Panc1 (cell line): ENCODE data around the gene LHFPL3. TPM values are rescaled to one million over a fixed set of nuclear protein-coding genes. Genes with fewer than 3 reads are reported as not detected.

ENCODE experiments used
- ATAC-seq: fragments of 200-7000 bp; cut with Tn5 transposase; 2 replicates; pipeline ENCODE4 v1.9.1; 2020; ENCODE audit warnings: mild to moderate bottlenecking, moderate library complexity
- BruUV-seq: library from RNA; stranded (reverse); fragments of 400-500 nt; replicated peaks from 2 replicates; lab custom pipeline; 2021; lab: Mats Ljungman, UMichigan
- CTCF ChIA-PET: fragments of 300-600 bp; sonication (Branson Sonifier 250); formaldehyde crosslinking; loops from one replicate; lab custom pipeline; 2022; ENCODE audit warnings: antibody characterized with exemption; lab: Charles Lee
- POLR2A ChIA-PET: fragments of 300-600 bp; sonication (Branson Sonifier 250); formaldehyde crosslinking; loops from one replicate; lab custom pipeline; 2022; ENCODE audit warnings: antibody characterized with exemption; lab: Charles Lee
- DNase-seq: peaks from one replicate; pipeline ENCODE4 v3.0.0-alpha.2; 2010; ENCODE audit warnings: low read depth, low spot score
- H3K27ac ChIP-seq: 2 replicates; pipeline ENCODE4 v1.5.1; 2011; ENCODE audit warnings: mild to moderate bottlenecking, low read length, inconsistent platforms
- H3K27me3 ChIP-seq: fragments of 200-500 bp; sonication (Bioruptor generic); 2 replicates; pipeline ENCODE4 v1.6.0; 2014; ENCODE audit warnings: low read length, inconsistent platforms; ENCODE audit not compliant: control insufficient read depth, insufficient read depth
- H3K36me3 ChIP-seq: fragments of 200-500 bp; sonication (Bioruptor generic); 2 replicates; pipeline ENCODE4 v1.5.1; 2014; ENCODE audit warnings: inconsistent platforms, mild to moderate bottlenecking, low read length, moderate library complexity; ENCODE audit not compliant: control insufficient read depth, insufficient read depth
- H3K4me1 ChIP-seq: 2 replicates; pipeline ENCODE4 v1.5.1; 2011; ENCODE audit warnings: inconsistent platforms, mild to moderate bottlenecking, low read length, moderate library complexity; ENCODE audit not compliant: control insufficient read depth, insufficient read depth
- H3K4me3 ChIP-seq, 2 experiments: 2 replicates each; pipeline ENCODE4 v1.5.1; 2011 to 2012; ENCODE audit warnings: low read depth in 2 of 2, low read length in 2 of 2, mild to moderate bottlenecking in 2 of 2, inconsistent platforms in 1 of 2, moderate library complexity in 1 of 2
- H3K9me3 ChIP-seq: fragments of 200-500 bp; sonication (Bioruptor generic); 2 replicates; pipeline ENCODE4 v1.5.1; 2014; ENCODE audit warnings: low read depth, mild to moderate bottlenecking, inconsistent platforms, low read length, moderate library complexity; ENCODE audit not compliant: control insufficient read depth, insufficient read depth
- POLR2AphosphoS5 ChIP-seq: IDR thresholded peaks from 2 replicates; pipeline ENCODE4 v1.6.1; 2012; ENCODE audit warnings: mild to moderate bottlenecking, low read depth, low read length, moderate library complexity
- SIN3A ChIP-seq: IDR thresholded peaks from 2 replicates; pipeline ENCODE4 v1.6.1; 2012; ENCODE audit warnings: low read depth, mild to moderate bottlenecking, low read length, moderate library complexity, borderline replicate concordance; ENCODE audit not compliant: insufficient read depth
- TCF7L2 ChIP-seq: IDR thresholded peaks from 2 replicates; pipeline ENCODE4 v1.6.1; 2011; ENCODE audit warnings: mild to moderate bottlenecking, low read depth, low read length, inconsistent platforms
- in situ Hi-C: cut with HindIII; loops from 2 replicates; pipeline ENCODE4 v1.10.0; 2016; ENCODE audit warnings: low sequenced_read_pairs, low pct_unique_long_range_greater_than_20kb
- intact Hi-C: fragments of 100-400 bp; cut with micrococcal nuclease; formaldehyde crosslinking; loops from one replicate; pipeline ENCODE4 v1.10.0; 2022; ENCODE audit not compliant: unreplicated experiment
- total RNA-seq: library from RNA; stranded (reverse); gene quantifications from one replicate; pipeline ENCODE4 v1.2.1, GENCODE V29; 2021; ENCODE audit not compliant: unreplicated experiment
- TF ChIP-seq, protein P1 (sequence below): fragments of 450-650 bp; IDR thresholded peaks from 2 replicates; pipeline ENCODE4 v1.5.1; 2017; ENCODE audit warnings: mild to moderate bottlenecking
- TF ChIP-seq, protein P2 (sequence below), 2 experiments: IDR thresholded peaks; 2 replicates each; pipeline ENCODE4 v1.6.1; 2011 to 2012; ENCODE audit warnings: low read depth in 2 of 2, control low read depth in 1 of 2, low read length in 1 of 2, mild to moderate bottlenecking in 1 of 2, moderate library complexity in 1 of 2; ENCODE audit not compliant: insufficient read depth in 1 of 2

Gene LHFPL3
- total RNA-seq, 1 experiment from 2014 or later: not detected

DNA sequence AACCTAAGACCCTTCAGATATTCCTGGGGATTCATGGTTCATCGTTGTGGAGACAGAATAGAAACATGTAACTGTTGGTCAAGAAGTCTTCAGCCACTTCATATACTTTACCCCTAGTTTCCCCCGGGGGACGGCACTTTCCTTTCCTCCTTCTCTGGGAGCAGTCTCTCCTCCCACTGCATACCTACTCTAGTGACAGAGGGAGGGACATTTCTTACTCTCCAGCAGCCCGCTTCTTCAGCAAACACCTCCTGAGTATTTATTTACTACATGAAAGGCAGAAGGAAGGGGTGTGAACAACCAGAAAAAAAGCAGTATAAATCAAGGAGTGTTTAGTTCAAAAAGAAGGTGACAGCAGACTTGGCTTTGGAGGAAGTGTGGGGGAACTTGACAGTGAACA is 69.0 kb downstream of the LHFPL3 start:
- DNase-seq (no peak), ATAC-seq (no peak)
- POLR2A ChIA-PET: no interaction called here
- BruUV-seq: no TSS peak
- H3K9me3 ChIP-seq: no peaks in the 10 kb centered on the region
- H3K4me1 ChIP-seq: no peaks in the 10 kb centered on the region
- no peak overlapping the region for H3K4me3 ChIP-seq
- in situ Hi-C loops (no loop called here), intact Hi-C loops (no loop called here)
- no peaks in the 10 kb centered on the region for H3K27me3 ChIP-seq
- TF ChIP-seq, protein P1, sequence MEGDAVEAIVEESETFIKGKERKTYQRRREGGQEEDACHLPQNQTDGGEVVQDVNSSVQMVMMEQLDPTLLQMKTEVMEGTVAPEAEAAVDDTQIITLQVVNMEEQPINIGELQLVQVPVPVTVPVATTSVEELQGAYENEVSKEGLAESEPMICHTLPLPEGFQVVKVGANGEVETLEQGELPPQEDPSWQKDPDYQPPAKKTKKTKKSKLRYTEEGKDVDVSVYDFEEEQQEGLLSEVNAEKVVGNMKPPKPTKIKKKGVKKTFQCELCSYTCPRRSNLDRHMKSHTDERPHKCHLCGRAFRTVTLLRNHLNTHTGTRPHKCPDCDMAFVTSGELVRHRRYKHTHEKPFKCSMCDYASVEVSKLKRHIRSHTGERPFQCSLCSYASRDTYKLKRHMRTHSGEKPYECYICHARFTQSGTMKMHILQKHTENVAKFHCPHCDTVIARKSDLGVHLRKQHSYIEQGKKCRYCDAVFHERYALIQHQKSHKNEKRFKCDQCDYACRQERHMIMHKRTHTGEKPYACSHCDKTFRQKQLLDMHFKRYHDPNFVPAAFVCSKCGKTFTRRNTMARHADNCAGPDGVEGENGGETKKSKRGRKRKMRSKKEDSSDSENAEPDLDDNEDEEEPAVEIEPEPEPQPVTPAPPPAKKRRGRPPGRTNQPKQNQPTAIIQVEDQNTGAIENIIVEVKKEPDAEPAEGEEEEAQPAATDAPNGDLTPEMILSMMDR: no peak
- TF ChIP-seq TCF7L2: no peak
- TF ChIP-seq POLR2AphosphoS5: no peak
- TF ChIP-seq SIN3A: no peak
- TF ChIP-seq, protein P2, sequence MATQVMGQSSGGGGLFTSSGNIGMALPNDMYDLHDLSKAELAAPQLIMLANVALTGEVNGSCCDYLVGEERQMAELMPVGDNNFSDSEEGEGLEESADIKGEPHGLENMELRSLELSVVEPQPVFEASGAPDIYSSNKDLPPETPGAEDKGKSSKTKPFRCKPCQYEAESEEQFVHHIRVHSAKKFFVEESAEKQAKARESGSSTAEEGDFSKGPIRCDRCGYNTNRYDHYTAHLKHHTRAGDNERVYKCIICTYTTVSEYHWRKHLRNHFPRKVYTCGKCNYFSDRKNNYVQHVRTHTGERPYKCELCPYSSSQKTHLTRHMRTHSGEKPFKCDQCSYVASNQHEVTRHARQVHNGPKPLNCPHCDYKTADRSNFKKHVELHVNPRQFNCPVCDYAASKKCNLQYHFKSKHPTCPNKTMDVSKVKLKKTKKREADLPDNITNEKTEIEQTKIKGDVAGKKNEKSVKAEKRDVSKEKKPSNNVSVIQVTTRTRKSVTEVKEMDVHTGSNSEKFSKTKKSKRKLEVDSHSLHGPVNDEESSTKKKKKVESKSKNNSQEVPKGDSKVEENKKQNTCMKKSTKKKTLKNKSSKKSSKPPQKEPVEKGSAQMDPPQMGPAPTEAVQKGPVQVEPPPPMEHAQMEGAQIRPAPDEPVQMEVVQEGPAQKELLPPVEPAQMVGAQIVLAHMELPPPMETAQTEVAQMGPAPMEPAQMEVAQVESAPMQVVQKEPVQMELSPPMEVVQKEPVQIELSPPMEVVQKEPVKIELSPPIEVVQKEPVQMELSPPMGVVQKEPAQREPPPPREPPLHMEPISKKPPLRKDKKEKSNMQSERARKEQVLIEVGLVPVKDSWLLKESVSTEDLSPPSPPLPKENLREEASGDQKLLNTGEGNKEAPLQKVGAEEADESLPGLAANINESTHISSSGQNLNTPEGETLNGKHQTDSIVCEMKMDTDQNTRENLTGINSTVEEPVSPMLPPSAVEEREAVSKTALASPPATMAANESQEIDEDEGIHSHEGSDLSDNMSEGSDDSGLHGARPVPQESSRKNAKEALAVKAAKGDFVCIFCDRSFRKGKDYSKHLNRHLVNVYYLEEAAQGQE (IDR thresholded peaks at IDR 0.05; ENCODE audit: insufficient read depth in 1 of 2, low read depth in 2 of 2, low read length in 1 of 2): no peak
- CTCF ChIA-PET: no interaction called here
- H3K27ac ChIP-seq: no peak overlapping the region
- H3K36me3 ChIP-seq: no peaks in the 10 kb centered on the region

DNA sequence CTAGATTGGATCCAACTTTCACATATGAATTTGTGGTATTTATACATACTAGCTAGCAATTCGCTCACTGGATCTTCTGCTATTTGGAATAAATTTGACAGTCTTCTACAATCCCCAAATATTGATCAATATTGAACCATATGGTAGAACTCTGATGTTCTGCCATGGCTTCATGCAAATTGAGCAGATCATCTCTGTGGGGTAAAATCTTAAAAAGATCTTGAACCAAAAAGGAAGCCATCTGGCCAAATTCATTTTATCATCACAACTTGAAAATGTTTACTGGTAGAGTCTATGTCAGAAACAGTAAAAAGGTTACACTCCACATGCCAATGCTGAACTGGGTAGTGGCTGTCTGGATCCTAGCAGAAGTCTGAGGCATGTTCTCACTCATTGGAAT is 80.0 kb downstream of the LHFPL3 start:
- H3K27ac ChIP-seq: no peak overlapping the region
- H3K9me3 ChIP-seq: no peaks in the 10 kb centered on the region
- intact Hi-C loops (no loop called here), in situ Hi-C loops (no loop called here)
- TF ChIP-seq, protein P1: no peak
- TF ChIP-seq POLR2AphosphoS5: no peak
- TF ChIP-seq, protein P2 (IDR thresholded peaks at IDR 0.05; ENCODE audit: insufficient read depth in 1 of 2, low read depth in 2 of 2, low read length in 1 of 2): no peak
- no peak for TF ChIP-seq TCF7L2
- TF ChIP-seq SIN3A: no peak
- no TSS peak for BruUV-seq
- H3K27me3 ChIP-seq: no peaks in the 10 kb centered on the region
- ATAC-seq (no peak), DNase-seq (no peak)
- no peaks in the 10 kb centered on the region for H3K4me1 ChIP-seq
- H3K36me3 ChIP-seq: no peaks in the 10 kb centered on the region
- ChIA-PET POLR2A (no interaction called here), CTCF (interaction anchor here (0.6 kb wide), 1 partner anchor 13 kb away, joined by 3 read pairs; no protein-coding TSS in a partner anchor)
- no peak overlapping the region for H3K4me3 ChIP-seq
